Measurements from ENCODE around the gene PON3. TPM values are rescaled to one million over a fixed set of nuclear protein-coding genes. Genes with fewer than 3 reads are reported as not detected.

Gene PON3
- total RNA-seq, 3 donors from 2014 or later: 3.2 to 8.2 (median 4.2) TPM

- Histone ChIP-seq H3K36me3 (ENCODE audit: low read depth) (no peaks in the 10 kb centered on the region), H3K9me3 (no peaks in the 10 kb centered on the region), H3K4me3 (no peak overlapping the region), H3K4me1 (ENCODE audit: low read depth) (no peaks in the 10 kb centered on the region)
- intact Hi-C loops (cut with DNase I, micrococcal nuclease): no loop called here
- no peak for TF ChIP-seq CTCF (IDR thresholded peaks at IDR 0.05)
- DNase-seq (no peak), ATAC-seq (peak; percentile 70)
These were observed 14.9 kb upstream of the PON3 start for GRCh38 chr7:95411036-95411435.

GRCh38 chr7:95407751-95408150 is 11.6 kb upstream of the PON3 start:
- TF ChIP-seq CTCF (IDR thresholded peaks at IDR 0.05): no peak
- Histone ChIP-seq H3K4me3 (no peak overlapping the region), H3K36me3 (ENCODE audit: low read depth) (no peaks in the 10 kb centered on the region), H3K9me3 (no peaks in the 10 kb centered on the region), H3K4me1 (ENCODE audit: low read depth) (no peaks in the 10 kb centered on the region)
- intact Hi-C loops (cut with DNase I, micrococcal nuclease): no loop called here
- DNase-seq (no peak), ATAC-seq (peak; percentile 25)

- ATAC-seq (no peak), DNase-seq (no peak)
- H3K4me1 ChIP-seq (ENCODE audit: low read depth): no peaks in the 10 kb centered on the region
- intact Hi-C loops (cut with DNase I, micrococcal nuclease): no loop called here
- no peak overlapping the region for H3K4me3 ChIP-seq
- H3K9me3 ChIP-seq: no peaks in the 10 kb centered on the region
- TF ChIP-seq CTCF (IDR thresholded peaks at IDR 0.05): no peak
- H3K36me3 ChIP-seq (ENCODE audit: low read depth): no peaks in the 10 kb centered on the region
These were observed 9.6 kb upstream of the PON3 start for GRCh38 chr7:95405800-95406199.

- Histone ChIP-seq H3K4me1 (ENCODE audit: low read depth) (no peaks in the 10 kb centered on the region), H3K4me3 (no peak overlapping the region), H3K36me3 (ENCODE audit: low read depth) (no peaks in the 10 kb centered on the region), H3K9me3 (no peaks in the 10 kb centered on the region)
- no peak for ATAC-seq
- intact Hi-C loops (cut with DNase I, micrococcal nuclease): no loop called here
- TF ChIP-seq CTCF (IDR thresholded peaks at IDR 0.05): no peak
- no peak for DNase-seq
These were observed 9.0 kb upstream of the PON3 start for GRCh38 chr7:95405208-95405607.

- no peak for ATAC-seq
- no peak overlapping the region for H3K4me3 ChIP-seq
- intact Hi-C loops (cut with DNase I, micrococcal nuclease): no loop called here
- H3K9me3 ChIP-seq: no peaks in the 10 kb centered on the region
- DNase-seq: peak in 1 of 3 donors; percentile 26
- H3K4me1 ChIP-seq (ENCODE audit: low read depth): no peaks in the 10 kb centered on the region
- H3K36me3 ChIP-seq (ENCODE audit: low read depth): no peaks in the 10 kb centered on the region
- TF ChIP-seq CTCF (IDR thresholded peaks at IDR 0.05): no peak
These were observed 8.2 kb upstream of the PON3 start for GRCh38 chr7:95404316-95404865.

Data from mucosa of descending colon (tissue), 3 donors.